RWPE2 (cell line): ENCODE measurements around the gene ROR2.

Experiments used
- ATAC-seq: fragments of 200-7000 bp; cut with Tn5 transposase; 3 replicates; pipeline ENCODE4 v1.9.1; 2021; ENCODE audit warnings: low read depth
- DNase-seq: peaks from one replicate; pipeline ENCODE4 v3.0.0-alpha.2; 2020; ENCODE audit warnings: low spot score
- H3K27ac ChIP-seq: fragments of 450-650 bp; 2 replicates; pipeline ENCODE4 v1.5.1; 2017; ENCODE audit warnings: mild to moderate bottlenecking; ENCODE audit not compliant: poor library complexity, severe bottlenecking
- H3K27me3 ChIP-seq: fragments of 250-450 bp; sonication (Bioruptor Pico); 2 replicates; pipeline ENCODE4 v1.5.1; 2021; ENCODE audit warnings: mild to moderate bottlenecking, moderate library complexity; ENCODE audit not compliant: insufficient read depth, poor library complexity, severe bottlenecking
- H3K36me3 ChIP-seq: fragments of 250-450 bp; sonication (Bioruptor Pico); 2 replicates; pipeline ENCODE4 v1.5.1; 2020; ENCODE audit warnings: low read depth, mild to moderate bottlenecking, moderate library complexity
- H3K4me1 ChIP-seq: fragments of 250-450 bp; sonication (Bioruptor Pico); 2 replicates; pipeline ENCODE4 v1.5.1; 2021; ENCODE audit warnings: mild to moderate bottlenecking, moderate library complexity; ENCODE audit not compliant: insufficient read depth, poor library complexity, severe bottlenecking
- H3K4me3 ChIP-seq: fragments of 250-450 bp; sonication (Bioruptor Pico); 2 replicates; pipeline ENCODE4 v1.5.1; 2021; ENCODE audit warnings: mild to moderate bottlenecking, moderate library complexity; ENCODE audit not compliant: severe bottlenecking
- H3K9me3 ChIP-seq: fragments of 250-450 bp; sonication (Bioruptor Pico); 2 replicates; pipeline ENCODE4 v1.5.1; 2021; ENCODE audit warnings: mild to moderate bottlenecking, moderate library complexity; ENCODE audit not compliant: severe bottlenecking
- TF ChIP-seq, protein P1 (sequence below): fragments of 450-650 bp; IDR thresholded peaks from one replicate; pipeline ENCODE4 v1.5.1; 2017; ENCODE audit warnings: mild to moderate bottlenecking, moderate library complexity; ENCODE audit not compliant: poor library complexity, severe bottlenecking

ROR2 gene

GRCh38 chr9:91896513-91897121 is 53.4 kb downstream of the ROR2 start:
- no peaks in the 10 kb centered on the region for H3K4me1 ChIP-seq
- ATAC-seq (no peak), DNase-seq (no peak)
- TF ChIP-seq, protein P1, sequence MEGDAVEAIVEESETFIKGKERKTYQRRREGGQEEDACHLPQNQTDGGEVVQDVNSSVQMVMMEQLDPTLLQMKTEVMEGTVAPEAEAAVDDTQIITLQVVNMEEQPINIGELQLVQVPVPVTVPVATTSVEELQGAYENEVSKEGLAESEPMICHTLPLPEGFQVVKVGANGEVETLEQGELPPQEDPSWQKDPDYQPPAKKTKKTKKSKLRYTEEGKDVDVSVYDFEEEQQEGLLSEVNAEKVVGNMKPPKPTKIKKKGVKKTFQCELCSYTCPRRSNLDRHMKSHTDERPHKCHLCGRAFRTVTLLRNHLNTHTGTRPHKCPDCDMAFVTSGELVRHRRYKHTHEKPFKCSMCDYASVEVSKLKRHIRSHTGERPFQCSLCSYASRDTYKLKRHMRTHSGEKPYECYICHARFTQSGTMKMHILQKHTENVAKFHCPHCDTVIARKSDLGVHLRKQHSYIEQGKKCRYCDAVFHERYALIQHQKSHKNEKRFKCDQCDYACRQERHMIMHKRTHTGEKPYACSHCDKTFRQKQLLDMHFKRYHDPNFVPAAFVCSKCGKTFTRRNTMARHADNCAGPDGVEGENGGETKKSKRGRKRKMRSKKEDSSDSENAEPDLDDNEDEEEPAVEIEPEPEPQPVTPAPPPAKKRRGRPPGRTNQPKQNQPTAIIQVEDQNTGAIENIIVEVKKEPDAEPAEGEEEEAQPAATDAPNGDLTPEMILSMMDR: no peak
- no peak overlapping the region for H3K27ac ChIP-seq
- no peaks in the 10 kb centered on the region for H3K36me3 ChIP-seq
- no peaks in the 10 kb centered on the region for H3K9me3 ChIP-seq
- no peak overlapping the region for H3K4me3 ChIP-seq
- H3K27me3 ChIP-seq: no peaks in the 10 kb centered on the region

DNA sequence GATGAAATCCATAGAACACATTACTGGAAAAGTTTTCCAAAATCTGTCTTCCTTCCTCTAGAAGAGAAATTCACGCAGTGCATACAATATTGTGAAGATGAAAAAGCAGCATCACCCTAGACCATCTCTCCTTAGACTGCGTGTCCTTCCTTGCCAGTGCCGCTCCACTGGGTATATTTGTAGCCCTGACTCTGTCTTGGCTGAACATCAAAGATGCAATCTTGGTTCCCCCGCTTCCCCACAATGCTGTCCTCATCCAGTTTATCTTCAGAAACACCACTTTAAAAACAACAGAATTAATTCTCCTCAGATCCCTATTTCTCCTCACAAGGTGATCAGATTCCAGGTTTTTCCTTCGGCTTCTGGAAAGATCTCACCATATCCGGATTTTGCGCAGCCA is 53.9 kb downstream of the ROR2 start:
- TF ChIP-seq, protein P1: no peak
- no peak for ATAC-seq
- Histone ChIP-seq H3K27me3 (no peaks in the 10 kb centered on the region), H3K27ac (no peak overlapping the region), H3K36me3 (no peaks in the 10 kb centered on the region), H3K9me3 (no peaks in the 10 kb centered on the region), H3K4me1 (no peaks in the 10 kb centered on the region), H3K4me3 (no peak overlapping the region)
- DNase-seq: no peak

DNA sequence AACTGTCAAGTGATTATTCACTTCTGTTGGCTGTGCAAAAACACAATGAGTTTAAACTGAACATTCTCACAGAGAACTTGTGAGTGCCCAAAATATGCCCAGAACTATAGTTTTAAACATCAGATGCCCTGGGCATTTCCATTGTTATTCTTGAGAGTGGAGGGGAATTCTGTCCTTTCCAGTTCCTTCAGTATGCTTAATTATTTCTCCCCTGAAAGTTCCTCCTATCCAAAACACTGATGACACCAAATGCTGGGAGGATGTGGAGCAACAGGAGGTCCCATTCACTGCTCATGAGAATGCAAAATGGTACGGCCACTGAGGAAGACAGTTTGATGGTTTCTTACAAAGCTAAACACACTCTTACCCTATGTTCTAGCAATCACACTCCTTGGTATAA is 55.5 kb downstream of the ROR2 start:
- Histone ChIP-seq H3K9me3 (no peaks in the 10 kb centered on the region), H3K4me1 (no peaks in the 10 kb centered on the region), H3K4me3 (no peak overlapping the region), H3K27ac (no peak overlapping the region), H3K36me3 (no peaks in the 10 kb centered on the region), H3K27me3 (no peaks in the 10 kb centered on the region)
- ATAC-seq (no peak), DNase-seq (no peak)
- TF ChIP-seq, protein P1: no peak

DNA sequence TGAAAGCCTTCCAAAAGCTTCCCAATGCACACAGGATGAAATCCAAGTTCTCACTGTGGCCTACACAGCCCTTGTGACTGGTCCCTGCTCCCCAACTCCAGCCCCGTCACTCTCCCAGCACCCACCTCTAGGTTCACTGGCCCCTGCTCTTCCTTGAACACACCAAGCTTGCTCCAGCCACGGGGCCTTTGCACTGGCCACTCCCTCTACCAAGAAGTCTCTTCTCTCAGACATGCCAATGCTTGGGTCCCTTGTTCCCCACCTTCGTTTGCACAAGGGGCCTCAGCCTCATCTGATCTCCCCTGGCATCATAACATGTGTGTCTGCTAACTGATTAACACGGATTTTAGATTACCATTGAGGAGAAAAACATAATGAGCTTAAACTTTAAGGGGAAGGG is 56.0 kb downstream of the ROR2 start:
- H3K27me3 ChIP-seq: no peaks in the 10 kb centered on the region
- H3K36me3 ChIP-seq: no peaks in the 10 kb centered on the region
- TF ChIP-seq, protein P1: no peak
- DNase-seq (no peak), ATAC-seq (no peak)
- no peak overlapping the region for H3K27ac ChIP-seq
- H3K9me3 ChIP-seq: no peaks in the 10 kb centered on the region
- no peaks in the 10 kb centered on the region for H3K4me1 ChIP-seq
- no peak overlapping the region for H3K4me3 ChIP-seq

GRCh38 chr9:91891915-91892314 is 58.1 kb downstream of the ROR2 start:
- ATAC-seq: no peak

More at GRCh38 chr9:91891915-91892314, 58.1 kb downstream of the ROR2 start:
- Histone ChIP-seq H3K36me3 (no peaks in the 10 kb centered on the region), H3K4me3 (no peak overlapping the region), H3K27ac (no peak overlapping the region), H3K9me3 (no peaks in the 10 kb centered on the region), H3K4me1 (peaks cover 4% of the 10 kb centered on the region), H3K27me3 (no peaks in the 10 kb centered on the region)
- TF ChIP-seq, protein P1: no peak
- DNase-seq: no peak
